Measurements from ENCODE around the gene EXOC6B.
"Not testable (repeated sequence)": the region's sequence is repeated elsewhere in the genome, so short reads cannot be mapped to it uniquely, and the experiment has no call there.

EXOC6B gene

DNA sequence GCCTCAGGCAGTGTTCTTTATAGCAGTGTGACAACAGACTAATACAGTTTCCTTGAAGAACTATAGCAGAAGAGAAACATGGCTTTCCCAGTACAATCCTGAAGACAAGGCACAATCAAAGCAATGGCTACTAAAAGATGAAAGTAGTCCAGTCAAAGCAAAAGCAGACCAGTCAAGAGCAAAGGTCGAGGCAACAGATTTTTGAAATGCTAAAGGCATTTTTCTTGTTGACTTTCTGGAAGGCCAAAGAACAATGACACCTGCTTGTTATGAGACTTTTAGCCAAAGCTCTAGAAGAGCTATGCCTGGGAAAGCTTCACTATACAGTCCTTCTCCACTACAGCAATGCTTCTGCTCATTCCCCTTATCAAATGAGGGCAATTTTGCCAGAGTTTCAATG is 269.9 kb downstream of the EXOC6B start:
- CTCF ChIA-PET: no interaction called here
- H3K27ac ChIP-seq: no peak overlapping the region
- no peak for DNase-seq (ENCODE audit: low spot score)
- POLR2A ChIA-PET (ENCODE audit: low non-redundant PET): no interaction called here
- TF ChIP-seq, protein P1, sequence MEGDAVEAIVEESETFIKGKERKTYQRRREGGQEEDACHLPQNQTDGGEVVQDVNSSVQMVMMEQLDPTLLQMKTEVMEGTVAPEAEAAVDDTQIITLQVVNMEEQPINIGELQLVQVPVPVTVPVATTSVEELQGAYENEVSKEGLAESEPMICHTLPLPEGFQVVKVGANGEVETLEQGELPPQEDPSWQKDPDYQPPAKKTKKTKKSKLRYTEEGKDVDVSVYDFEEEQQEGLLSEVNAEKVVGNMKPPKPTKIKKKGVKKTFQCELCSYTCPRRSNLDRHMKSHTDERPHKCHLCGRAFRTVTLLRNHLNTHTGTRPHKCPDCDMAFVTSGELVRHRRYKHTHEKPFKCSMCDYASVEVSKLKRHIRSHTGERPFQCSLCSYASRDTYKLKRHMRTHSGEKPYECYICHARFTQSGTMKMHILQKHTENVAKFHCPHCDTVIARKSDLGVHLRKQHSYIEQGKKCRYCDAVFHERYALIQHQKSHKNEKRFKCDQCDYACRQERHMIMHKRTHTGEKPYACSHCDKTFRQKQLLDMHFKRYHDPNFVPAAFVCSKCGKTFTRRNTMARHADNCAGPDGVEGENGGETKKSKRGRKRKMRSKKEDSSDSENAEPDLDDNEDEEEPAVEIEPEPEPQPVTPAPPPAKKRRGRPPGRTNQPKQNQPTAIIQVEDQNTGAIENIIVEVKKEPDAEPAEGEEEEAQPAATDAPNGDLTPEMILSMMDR (conservative IDR thresholded peaks at IDR 0.05; ENCODE audit: low read depth): no peak

DNA sequence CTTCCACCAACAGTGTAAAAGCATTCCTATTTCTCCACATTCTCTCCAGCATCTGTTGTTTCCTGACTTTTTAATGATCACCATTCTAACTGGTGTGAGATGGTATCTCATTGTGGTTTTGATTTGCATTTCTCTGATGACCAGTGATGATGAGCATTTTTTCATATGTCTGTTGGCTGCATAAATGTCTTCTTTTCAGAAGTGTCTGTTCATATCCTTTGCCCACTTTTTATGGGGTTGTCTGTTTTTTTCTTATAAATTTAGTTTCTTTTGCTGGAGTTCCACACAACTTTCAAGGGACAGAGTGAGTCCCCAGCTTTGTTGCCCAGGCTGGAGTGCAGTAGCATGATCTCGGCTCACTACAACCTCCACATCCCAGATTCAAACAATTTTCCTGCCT is 270.5 kb downstream of the EXOC6B start:
- H3K27ac ChIP-seq; DNase-seq (ENCODE audit: low spot score); CTCF ChIA-PET; POLR2A ChIA-PET (ENCODE audit: low non-redundant PET): not testable (repeated sequence)

DNA sequence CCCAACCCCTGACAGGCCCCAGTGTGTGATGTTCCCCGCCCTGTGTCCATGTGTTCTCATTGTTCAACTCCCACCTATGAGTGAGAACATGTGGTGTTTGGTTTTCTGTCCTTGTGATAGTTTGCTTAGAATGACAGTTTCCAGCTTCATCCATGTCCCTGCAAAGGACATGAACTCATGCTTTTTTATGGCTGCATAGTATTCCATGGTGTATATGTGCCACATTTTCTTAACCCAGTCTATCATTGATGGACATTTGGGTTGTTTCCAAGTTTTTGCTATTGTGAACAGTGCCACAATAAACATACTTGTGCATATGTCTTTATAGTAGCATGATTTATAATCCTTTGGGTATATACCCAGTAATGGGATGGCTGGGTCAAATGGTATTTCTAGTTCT is 270.9 kb downstream of the EXOC6B start:
- H3K27ac ChIP-seq; CTCF ChIA-PET; POLR2A ChIA-PET (ENCODE audit: low non-redundant PET); DNase-seq (ENCODE audit: low spot score): not testable (repeated sequence)

DNA sequence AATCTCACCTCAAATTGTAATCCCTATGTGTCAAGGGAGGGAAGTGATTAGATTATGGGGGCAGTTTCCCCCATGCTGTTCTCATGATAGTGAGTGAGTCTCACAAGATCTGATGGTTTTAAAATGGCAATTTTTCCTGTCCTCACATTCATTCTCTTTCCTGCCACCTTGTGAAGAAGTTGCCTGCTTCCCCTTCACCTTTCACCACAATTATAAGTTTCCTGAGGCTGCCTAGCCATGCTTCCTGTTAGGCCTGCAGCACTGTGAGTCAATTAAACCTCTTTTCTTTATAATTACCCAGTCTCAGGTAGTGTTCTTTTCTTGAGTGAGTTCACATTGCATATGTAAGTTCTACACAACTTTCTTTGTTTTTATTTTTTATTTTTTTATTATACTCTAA is 271.5 kb downstream of the EXOC6B start:
- CTCF ChIA-PET: no interaction called here
- POLR2A ChIA-PET (ENCODE audit: low non-redundant PET): no interaction called here
- no peak for DNase-seq (ENCODE audit: low spot score)
- H3K27ac ChIP-seq: no peak overlapping the region
- TF ChIP-seq, protein P1 (conservative IDR thresholded peaks at IDR 0.05; ENCODE audit: low read depth): no peak

DNA sequence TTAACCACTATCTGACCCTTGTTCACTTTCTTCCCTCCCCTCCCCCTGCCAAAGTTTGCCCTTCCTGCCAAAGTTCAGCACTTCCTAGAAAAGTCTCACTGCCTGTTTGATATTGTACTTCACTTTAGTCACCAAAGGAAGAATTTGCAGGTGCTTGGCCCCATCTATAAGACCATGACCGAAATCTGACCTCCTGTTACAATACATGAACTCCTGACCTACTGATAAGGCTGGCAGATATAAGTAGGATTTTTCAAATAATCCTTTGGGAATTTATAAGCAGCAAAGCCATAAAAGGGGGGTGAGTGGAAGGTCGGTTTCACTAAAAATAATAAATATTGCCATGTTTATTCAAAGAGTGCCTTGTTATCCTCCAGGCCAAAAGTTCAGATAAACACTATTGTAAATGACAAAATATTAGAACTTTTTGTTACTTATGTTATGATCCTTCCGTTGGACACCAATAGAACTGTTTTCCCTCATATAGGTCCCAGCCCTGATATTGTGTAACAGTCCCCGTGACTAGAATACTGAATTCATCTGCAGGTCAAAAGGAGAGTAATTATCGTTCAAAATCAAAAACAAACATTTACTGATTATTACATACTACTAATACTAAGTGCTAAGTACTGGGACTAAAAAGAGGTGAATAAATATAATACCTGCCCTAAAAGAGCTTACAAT is 277.6 kb downstream of the EXOC6B start:
- TF ChIP-seq, protein P1 (conservative IDR thresholded peaks at IDR 0.05; ENCODE audit: low read depth): no peak
- H3K27ac ChIP-seq: no peak overlapping the region
- DNase-seq (ENCODE audit: low spot score): no peak
- POLR2A ChIA-PET (ENCODE audit: low non-redundant PET): no interaction called here
- CTCF ChIA-PET: no interaction called here

DNA sequence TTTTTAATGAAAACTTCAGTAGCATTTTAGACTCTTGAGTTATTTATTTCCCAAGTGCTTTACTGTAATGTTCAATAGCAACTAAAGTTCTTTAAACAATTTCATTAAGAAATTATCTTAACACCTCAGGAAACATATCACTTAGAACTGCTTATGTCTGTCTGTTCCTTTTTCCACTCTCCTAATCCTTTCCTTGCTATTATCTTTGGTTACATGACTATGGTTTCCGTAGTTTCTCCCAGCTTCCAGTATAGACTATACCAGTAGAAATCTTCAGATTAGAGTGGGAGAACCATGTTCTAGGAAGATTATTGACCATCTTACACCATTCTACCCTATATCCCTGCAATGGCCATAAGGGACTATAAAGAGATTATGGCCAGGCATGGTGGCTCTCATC is 280.0 kb downstream of the EXOC6B start:
- TF ChIP-seq, protein P1 (conservative IDR thresholded peaks at IDR 0.05; ENCODE audit: low read depth): no peak
- ChIA-PET POLR2A (ENCODE audit: low non-redundant PET) (no interaction called here), CTCF (no interaction called here)
- H3K27ac ChIP-seq: no peak overlapping the region
- DNase-seq (ENCODE audit: low spot score): no peak

DNA sequence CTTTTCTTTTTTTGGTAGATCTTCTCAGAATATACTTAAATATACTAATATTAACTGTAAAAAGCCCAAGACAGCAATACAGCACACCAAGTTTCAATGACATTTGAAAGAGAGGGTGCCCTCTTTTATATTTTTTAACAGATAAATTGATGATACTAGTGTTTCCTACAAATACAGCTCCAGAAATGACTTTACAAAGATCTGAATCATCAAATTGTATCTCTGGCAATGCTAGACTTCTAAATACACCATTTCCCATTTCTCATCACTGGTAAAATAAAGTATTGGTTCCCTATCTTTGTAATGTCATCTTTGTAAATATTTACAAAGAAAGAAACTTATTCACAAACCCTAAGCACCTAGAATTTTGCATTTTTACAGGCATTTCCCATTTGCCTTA is 281.3 kb downstream of the EXOC6B start:
- H3K27ac ChIP-seq: no peak overlapping the region
- DNase-seq (ENCODE audit: low spot score): no peak
- ChIA-PET CTCF (interaction anchor here (0.7 kb wide), 1 partner anchor 81 kb away, joined by 3 read pairs; no protein-coding TSS in a partner anchor), POLR2A (ENCODE audit: low non-redundant PET) (no interaction called here)
- TF ChIP-seq, protein P1 (conservative IDR thresholded peaks at IDR 0.05; ENCODE audit: low read depth): no peak
